ENCODE data around the gene MMP15.
"Not testable (repeated sequence)": the region's sequence is repeated elsewhere in the genome, so short reads cannot be mapped to it uniquely, and the experiment has no call there.

Gene MMP15

GRCh38 chr16:58087209-58087913, 61.8 kb downstream of the MMP15 start:
- TF ChIP-seq MAX (IDR thresholded peaks at IDR 0.05; ENCODE audit: low read depth, low read length) (no peak), MYC (IDR thresholded peaks at IDR 0.05; ENCODE audit: low read depth, low read length) (no peak), CTCF (IDR thresholded peaks at IDR 0.05; ENCODE audit: low read depth, low read length) (no peak), POLR2A (IDR thresholded peaks at IDR 0.05; ENCODE audit: extremely low read depth, insufficient read length) (no peak)
- H3K4me3 ChIP-seq (ENCODE audit: low read depth, low read length) = no peak overlapping the region
- no peak for DNase-seq (ENCODE audit: low read depth)

- no peak for DNase-seq (ENCODE audit: low read depth)
These were observed 62.5 kb downstream of the MMP15 start for GRCh38 chr16:58088091-58088490.

GRCh38 chr16:58090396-58090795, 64.8 kb downstream of the MMP15 start:
- not testable (repeated sequence) for DNase-seq (ENCODE audit: low read depth); H3K4me3 ChIP-seq (ENCODE audit: low read depth, low read length)

More at GRCh38 chr16:58088091-58088490, 62.5 kb downstream of the MMP15 start:
- no peak overlapping the region for H3K4me3 ChIP-seq (ENCODE audit: low read depth, low read length)
- TF ChIP-seq CTCF (IDR thresholded peaks at IDR 0.05; ENCODE audit: low read depth, low read length) = no peak
- TF ChIP-seq POLR2A (IDR thresholded peaks at IDR 0.05; ENCODE audit: extremely low read depth, insufficient read length) = no peak
- TF ChIP-seq MAX (IDR thresholded peaks at IDR 0.05; ENCODE audit: low read depth, low read length) = no peak
- TF ChIP-seq MYC (IDR thresholded peaks at IDR 0.05; ENCODE audit: low read depth, low read length) = no peak

GRCh38 chr16:58094026-58094425, 68.5 kb downstream of the MMP15 start:
- H3K4me3 ChIP-seq (ENCODE audit: low read depth, low read length) = no peak overlapping the region
- no peak for DNase-seq (ENCODE audit: low read depth)
- TF ChIP-seq MAX (IDR thresholded peaks at IDR 0.05; ENCODE audit: low read depth, low read length) = no peak
- TF ChIP-seq CTCF (IDR thresholded peaks at IDR 0.05; ENCODE audit: low read depth, low read length) = no peak
- no peak for TF ChIP-seq MYC (IDR thresholded peaks at IDR 0.05; ENCODE audit: low read depth, low read length)
- TF ChIP-seq POLR2A (IDR thresholded peaks at IDR 0.05; ENCODE audit: extremely low read depth, insufficient read length) = no peak

- TF ChIP-seq POLR2A (IDR thresholded peaks at IDR 0.05; ENCODE audit: extremely low read depth, insufficient read length) (no peak), MYC (IDR thresholded peaks at IDR 0.05; ENCODE audit: low read depth, low read length) (no peak), CTCF (IDR thresholded peaks at IDR 0.05; ENCODE audit: low read depth, low read length) (no peak), MAX (IDR thresholded peaks at IDR 0.05; ENCODE audit: low read depth, low read length) (no peak)
These were observed 69.4 kb downstream of the MMP15 start for GRCh38 chr16:58094791-58095574.

GRCh38 chr16:58095575-58095960, 70.0 kb downstream of the MMP15 start:
- H3K4me3 ChIP-seq (ENCODE audit: low read depth, low read length); DNase-seq (ENCODE audit: low read depth): not testable (repeated sequence)

More at GRCh38 chr16:58094791-58095574, 69.4 kb downstream of the MMP15 start:
- DNase-seq (ENCODE audit: low read depth) = peak; percentile 20
- no peak overlapping the region for H3K4me3 ChIP-seq (ENCODE audit: low read depth, low read length)

Data from NB4 (cell line).